HepG2 (cell line): ENCODE data around the gene APC2. TPM values are rescaled to one million over a fixed set of nuclear protein-coding genes. Genes with fewer than 3 reads are reported as not detected.

Experiments used
- ATAC-seq: fragments of 200-7000 bp; cut with Tn5 transposase; 3 replicates; pipeline ENCODE4 v1.9.1; 2020; ENCODE audit warnings: mild to moderate bottlenecking, moderate library complexity
- BruUV-seq: library from RNA; stranded (reverse); fragments of 400-500 nt; replicated peaks from 2 replicates; lab custom pipeline; 2021; lab: Mats Ljungman, UMichigan
- CTCF ChIA-PET: fragments of 300-600 bp; formaldehyde crosslinking; extraction: SDS; loops from one replicate; lab custom pipeline; 2021; ENCODE audit warnings: low total read pairs, inconsistent platforms, low intra/inter-chr PET ratio; lab: Yijun Ruan, JAX
- POLR2A ChIA-PET: fragments of 350-600 bp; sonication (Branson Sonifier 250); formaldehyde crosslinking; loops from one replicate; lab custom pipeline; 2020; ENCODE audit warnings: antibody characterized with exemption, inconsistent platforms; lab: Yijun Ruan, JAX
- DNase-seq: peaks from one replicate; pipeline ENCODE4 v3.0.0-alpha.2; 2015; ENCODE audit warnings: low spot score
- FAIRE-seq: peaks from 3 replicates; lab custom pipeline; 2011; peaks lifted over from hg19 to GRCh38; lab: Jason Lieb, UNC
- H2AFZ ChIP-seq: one replicate; pipeline ENCODE4 v1.6.1; 2011; ENCODE audit warnings: low read length, inconsistent platforms
- H3K27ac ChIP-seq: fragments of 300-600 bp; 3 replicates; pipeline ENCODE4 v1.8.0; 2011; ENCODE audit warnings: mixed run types, mild to moderate bottlenecking, mixed read lengths, low read length, inconsistent platforms; ENCODE audit not compliant: insufficient read depth; ENCODE audit errors: extremely low read length
- H3K27me3 ChIP-seq, 2 experiments: fragments of 200-600 bp in 1 of 2; 2 replicates in 1 of 2; 3 replicates in 1 of 2; pipeline versions ENCODE4 v1.6.0 to v1.8.0; 2011; ENCODE audit warnings: low read length in 2 of 2, mild to moderate bottlenecking in 2 of 2, moderate library complexity in 2 of 2, inconsistent platforms in 1 of 2; ENCODE audit not compliant: insufficient read depth in 2 of 2, control insufficient read depth in 1 of 2
- H3K36me3 ChIP-seq, 2 experiments: fragments of 200-600 bp in 1 of 2; replicated peaks in 1 of 2; 2 replicates in 1 of 2; 3 replicates in 1 of 2; pipeline versions ENCODE4 v1.5.1 to v1.8.0; 2011; ENCODE audit warnings: low read length in 2 of 2, inconsistent platforms in 1 of 2; ENCODE audit not compliant: insufficient read depth in 2 of 2, control insufficient read depth in 1 of 2
- H3K4me1 ChIP-seq: 2 replicates; pipeline ENCODE4 v1.5.1; 2012; ENCODE audit warnings: low read length, inconsistent platforms; ENCODE audit not compliant: insufficient read depth
- H3K4me2 ChIP-seq: 2 replicates; pipeline ENCODE4 v1.6.0; 2011; ENCODE audit warnings: low read depth, low read length, inconsistent platforms
- H3K4me3 ChIP-seq, 3 experiments: fragments of 200-600 bp in 1 of 3; sonication (generic), shearing (Covaris generic) in 1 of 3; replicated peaks in 1 of 3; 2 replicates each; pipeline ENCODE4 v1.5.1; 2011 to 2016; ENCODE audit warnings: low read length in 3 of 3, inconsistent platforms in 2 of 3, low read depth in 2 of 3, mild to moderate bottlenecking in 2 of 3, control low read depth in 1 of 3, mixed read lengths in 1 of 3; ENCODE audit not compliant: insufficient read depth in 1 of 3
- H3K79me2 ChIP-seq: one replicate; pipeline ENCODE4 v1.6.1; 2011; ENCODE audit warnings: low read length, inconsistent platforms; ENCODE audit not compliant: insufficient read depth
- H3K9ac ChIP-seq: 2 replicates; pipeline ENCODE4 v1.6.0; 2011; ENCODE audit warnings: mild to moderate bottlenecking, low read depth, low read length, inconsistent platforms; ENCODE audit not compliant: insufficient read depth
- H3K9me3 ChIP-seq: 2 replicates; pipeline ENCODE4 v1.5.1; 2012; ENCODE audit warnings: mild to moderate bottlenecking, low read length
- H4K20me1 ChIP-seq: 2 replicates; pipeline ENCODE4 v1.6.0; 2011; ENCODE audit warnings: inconsistent platforms, mild to moderate bottlenecking, low read length, moderate library complexity; ENCODE audit not compliant: insufficient read depth
- AGO2 ChIP-seq: fragments of 200-400 bp; formaldehyde crosslinking; optimal IDR thresholded peaks from 2 replicates; pipeline ENCODE3; 2017; ENCODE audit warnings: mild to moderate bottlenecking, low read depth, low read length, moderate library complexity
- BHLHE40 ChIP-seq: IDR thresholded peaks from 2 replicates; pipeline ENCODE4 v1.6.1; 2011; ENCODE audit warnings: low read length, improper control_type of control experiment
- ELF1 ChIP-seq: sonication (generic); formaldehyde crosslinking; IDR thresholded peaks from 2 replicates; pipeline ENCODE4 v1.4.0; 2020; ENCODE audit warnings: missing genetic modification reagents
- HHEX ChIP-seq: IDR thresholded peaks from 2 replicates; pipeline ENCODE4 v1.6.1; 2016; ENCODE audit warnings: control low read depth
- RFXAP ChIP-seq: sonication (generic); formaldehyde crosslinking; IDR thresholded peaks from 2 replicates; pipeline ENCODE4 v1.4.0; 2020; ENCODE audit warnings: missing genetic modification reagents, borderline replicate concordance
- TAF15 ChIP-seq: fragments of 200-400 bp; formaldehyde crosslinking; IDR thresholded peaks from one replicate; pipeline ENCODE4 v1.6.1; 2018; ENCODE audit warnings: mild to moderate bottlenecking, low read depth, low read length; ENCODE audit not compliant: poor library complexity, severe bottlenecking
- THAP11 ChIP-seq: IDR thresholded peaks from 2 replicates; pipeline ENCODE4 v1.6.1; 2016; ENCODE audit warnings: missing biosample characterization, missing genetic modification reagents
- ZBTB38 ChIP-seq: sonication (generic); formaldehyde crosslinking; IDR thresholded peaks from 2 replicates; pipeline ENCODE4 v1.5.1; 2020; ENCODE audit warnings: mild to moderate bottlenecking, missing genetic modification reagents
- ZNF687 ChIP-seq: sonication (generic); formaldehyde crosslinking; IDR thresholded peaks from 2 replicates; pipeline ENCODE4 v1.5.1; 2020; ENCODE audit warnings: mild to moderate bottlenecking, missing genetic modification reagents, moderate library complexity
- WGBS: methylation state at CpG from one replicate; pipeline ENCODE4 v1.1.6; 2017; ENCODE audit warnings: low lambda C conversion rate; 5-methylcytosine and 5-hydroxymethylcytosine counted together
- in situ Hi-C: cut with HindIII; loops from 2 replicates; pipeline ENCODE4 v1.10.0; 2017; ENCODE audit warnings: low pct_unique_long_range_greater_than_20kb; ENCODE audit not compliant: extremely low pct_ligation_motif_present
- intact Hi-C: fragments of 100-400 bp; cut with micrococcal nuclease; formaldehyde crosslinking; loops from one replicate; pipeline ENCODE4 v1.10.0; 2022; ENCODE audit not compliant: unreplicated experiment
- polyA plus RNA-seq, 8 experiments: library from polyadenylated mRNA; depleted of rRNA in 3 of 8; stranded (reverse) in 7 of 8; unstranded in 1 of 8; fragments of >200 nt; fragmentation: Illumina TruSeq in 4 of 8; extraction: Trizol in 4 of 8; gene quantifications; 2 replicates each; pipeline versions ENCODE4 v1.2.1 to v1.2.3, GENCODE V29; 2011 to 2016; ENCODE audit warnings: low read depth in 4 of 8, missing spikeins in 1 of 8, mixed read lengths in 1 of 8; ENCODE audit not compliant: insufficient read depth in 1 of 8
- total RNA-seq, 5 experiments: library from RNA; depleted of rRNA; stranded (reverse); fragments of >200 nt; fragmentation: Illumina TruSeq; extraction: Trizol; gene quantifications; 2 replicates each; pipeline ENCODE4 v1.2.3, GENCODE V29; 2016; ENCODE audit warnings: low read depth in 1 of 5
- TF ChIP-seq, protein P1 (sequence below): sonication (generic); formaldehyde crosslinking; IDR thresholded peaks from 2 replicates; pipeline ENCODE4 v1.4.0; 2020; ENCODE audit warnings: missing genetic modification reagents, borderline replicate concordance

Gene APC2
- total and polyA plus RNA-seq, 2 of the 13 experiments (the other 11 are each of a cell fraction or from before 2014, with no cell fraction given), result 0.08 to 0.22 TPM

DNA sequence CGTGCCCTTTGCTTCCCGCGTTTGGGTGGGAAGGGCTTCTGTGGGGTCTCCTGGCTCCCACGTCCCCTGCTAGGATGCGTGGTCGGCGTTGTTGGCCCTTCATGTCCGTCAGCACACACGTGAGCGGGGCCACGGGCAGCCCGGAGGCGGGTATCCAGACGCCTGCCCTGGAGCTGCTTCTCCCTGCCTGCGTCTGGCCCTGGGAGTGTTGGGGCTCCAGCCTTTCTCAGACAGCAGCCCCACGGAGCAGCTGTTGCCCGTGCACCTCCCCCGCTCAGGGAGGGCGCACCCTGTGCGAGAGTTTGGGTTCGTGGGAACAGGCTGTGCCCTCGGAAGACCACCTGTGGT lies 28.0 kb upstream of the APC2 start:
- ATAC-seq (no peak), DNase-seq (no peak), FAIRE-seq (no peak)
- Histone ChIP-seq H3K4me3 (no peak overlapping the region), H3K27ac (peak overlapping the region; percentile 27), H3K4me2 (no peak overlapping the region), H3K9me3 (no peaks in the 10 kb centered on the region), H3K27me3 (no peaks in the 10 kb centered on the region), H4K20me1 (peaks cover 33% of the 10 kb centered on the region), H3K79me2 (peaks cover 59% of the 10 kb centered on the region), H3K9ac (no peak overlapping the region; the same call in 1 of the 2 replicates), H3K36me3 (peaks cover 32 to 78% of the 10 kb centered on the region in 2 experiments), H2AFZ (no peak overlapping the region), H3K4me1 (peaks cover 55% of the 10 kb centered on the region)
- TF ChIP-seq ELF1 (CRISPR knock-in tag) (no peak), ZNF687 (0 out of 2 replicates have a peak, but pooled peaks have one; percentile 17), THAP11 (no peak), TAF15 (peak; percentile 24), RFXAP (CRISPR knock-in tag) (no peak), BHLHE40 (no peak), HHEX (CRISPR knock-in tag) (no peak), ZBTB38 (CRISPR knock-in tag) (peak; percentile 44; the same call in 1 of the 2 replicates), AGO2 (peak; percentile 58)
- TF ChIP-seq, protein P1, sequence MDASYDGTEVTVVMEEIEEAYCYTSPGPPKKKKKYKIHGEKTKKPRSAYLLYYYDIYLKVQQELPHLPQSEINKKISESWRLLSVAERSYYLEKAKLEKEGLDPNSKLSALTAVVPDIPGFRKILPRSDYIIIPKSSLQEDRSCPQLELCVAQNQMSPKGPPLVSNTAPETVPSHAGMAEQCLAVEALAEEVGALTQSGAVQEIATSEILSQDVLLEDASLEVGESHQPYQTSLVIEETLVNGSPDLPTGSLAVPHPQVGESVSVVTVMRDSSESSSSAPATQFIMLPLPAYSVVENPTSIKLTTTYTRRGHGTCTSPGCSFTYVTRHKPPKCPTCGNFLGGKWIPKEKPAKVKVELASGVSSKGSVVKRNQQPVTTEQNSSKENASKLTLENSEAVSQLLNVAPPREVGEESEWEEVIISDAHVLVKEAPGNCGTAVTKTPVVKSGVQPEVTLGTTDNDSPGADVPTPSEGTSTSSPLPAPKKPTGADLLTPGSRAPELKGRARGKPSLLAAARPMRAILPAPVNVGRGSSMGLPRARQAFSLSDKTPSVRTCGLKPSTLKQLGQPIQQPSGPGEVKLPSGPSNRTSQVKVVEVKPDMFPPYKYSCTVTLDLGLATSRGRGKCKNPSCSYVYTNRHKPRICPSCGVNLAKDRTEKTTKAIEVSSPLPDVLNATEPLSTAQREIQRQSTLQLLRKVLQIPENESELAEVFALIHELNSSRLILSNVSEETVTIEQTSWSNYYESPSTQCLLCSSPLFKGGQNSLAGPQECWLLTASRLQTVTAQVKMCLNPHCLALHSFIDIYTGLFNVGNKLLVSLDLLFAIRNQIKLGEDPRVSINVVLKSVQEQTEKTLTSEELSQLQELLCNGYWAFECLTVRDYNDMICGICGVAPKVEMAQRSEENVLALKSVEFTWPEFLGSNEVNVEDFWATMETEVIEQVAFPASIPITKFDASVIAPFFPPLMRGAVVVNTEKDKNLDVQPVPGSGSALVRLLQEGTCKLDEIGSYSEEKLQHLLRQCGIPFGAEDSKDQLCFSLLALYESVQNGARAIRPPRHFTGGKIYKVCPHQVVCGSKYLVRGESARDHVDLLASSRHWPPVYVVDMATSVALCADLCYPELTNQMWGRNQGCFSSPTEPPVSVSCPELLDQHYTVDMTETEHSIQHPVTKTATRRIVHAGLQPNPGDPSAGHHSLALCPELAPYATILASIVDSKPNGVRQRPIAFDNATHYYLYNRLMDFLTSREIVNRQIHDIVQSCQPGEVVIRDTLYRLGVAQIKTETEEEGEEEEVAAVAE, result no peak
- no TSS peak for BruUV-seq
- POLR2A ChIA-PET, result interaction anchor here (2.5 kb wide), 1 partner anchor 8 kb away, joined by 6 read pairs; no protein-coding TSS in a partner anchor
- CTCF ChIA-PET, result no interaction called here
- WGBS, result no CpG with 5 or more reads among the region's 22 CpGs
- in situ Hi-C loops (no loop called here), intact Hi-C loops (no loop called here)
